Myocyte (in vitro differentiated cells): ENCODE data around the gene KRT33A. TPM values are rescaled to one million over a fixed set of nuclear protein-coding genes. Genes with fewer than 3 reads are reported as not detected.

Source experiments
- DNase-seq: peaks from one replicate; pipeline ENCODE4 v3.0.0-alpha.2; 2012; ENCODE audit warnings: low read depth
- total RNA-seq: library from RNA; depleted of rRNA; stranded (reverse); fragments of >200 nt; gene quantifications from 2 replicates; pipeline ENCODE4 v1.2.3, GENCODE V29; 2014

KRT33A gene
- total RNA-seq, 1 donor from 2014 or later = not detected

GRCh38 chr17:41302981-41303380 lies 47.6 kb downstream of the KRT33A start:
- DNase-seq = no peak

GRCh38 chr17:41301916-41302901 lies 48.4 kb downstream of the KRT33A start, which contains the start of gene KRTAP29-1:
TSS of gene KRTAP29-1 (minus strand) at chr17:41302851. CDS start at chr17:41302851, 0 bp downstream.
- DNase-seq = no peak

- no peak for DNase-seq
Observed at GRCh38 chr17:41301204-41301790, 49.3 kb downstream of the KRT33A start.

- no peak for DNase-seq
Observed at GRCh38 chr17:41298458-41299135, 52.0 kb downstream of the KRT33A start.

DNA sequence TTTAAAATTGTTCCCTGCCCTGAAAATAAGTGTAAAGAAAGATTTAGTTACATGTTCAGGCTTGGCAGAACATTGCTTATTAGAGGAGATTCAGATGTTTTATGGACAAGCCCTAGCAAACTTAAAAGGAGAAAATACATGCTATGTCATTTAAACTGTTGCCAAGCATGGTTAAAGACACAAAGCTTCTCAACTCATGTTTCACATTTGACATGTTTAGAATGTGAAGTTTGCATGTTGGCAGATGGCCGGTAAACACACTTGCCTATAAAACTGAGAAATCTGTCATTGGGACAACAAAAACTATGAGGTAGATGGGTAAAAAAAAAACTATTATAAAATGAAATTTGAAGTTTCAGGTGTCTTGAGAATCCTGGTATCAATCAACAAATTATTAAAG lies 53.8 kb downstream of the KRT33A start:
- DNase-seq = no peak

Other genes starting within 250 kb of the KRT33A start
- gene KRTAP4-16, start 248.6 kb downstream of the KRT33A start, total RNA-seq = not detected in 2 replicates
- gene KRTAP4-9, start 245.4 kb downstream of the KRT33A start, total RNA-seq = not detected in 2 replicates
- not detected in 2 replicates for gene KRTAP4-11, start 232.5 kb downstream of the KRT33A start, total RNA-seq
- gene KRTAP4-12, start 226.6 kb downstream of the KRT33A start, total RNA-seq = not detected in 2 replicates
- gene KRTAP4-6, start 210.3 kb downstream of the KRT33A start, total RNA-seq = not detected in 2 replicates
- not detected in 2 replicates for gene KRTAP4-5, start 201.0 kb downstream of the KRT33A start, total RNA-seq
- not detected in 2 replicates for gene KRTAP4-4, start 190.1 kb downstream of the KRT33A start, total RNA-seq
- gene KRTAP4-3, start 182.6 kb downstream of the KRT33A start, total RNA-seq = not detected in 2 replicates
- gene KRTAP4-2, start 172.6 kb downstream of the KRT33A start, total RNA-seq = not detected in 2 replicates
- gene KRTAP4-1, start 165.9 kb downstream of the KRT33A start, total RNA-seq = not detected in 2 replicates
- not detected in 2 replicates for gene KRTAP9-1, start 160.9 kb downstream of the KRT33A start, total RNA-seq
- gene KRTAP9-2, start 124.2 kb downstream of the KRT33A start, total RNA-seq = not detected in 2 replicates
- gene KRTAP9-3, start 118.4 kb downstream of the KRT33A start, total RNA-seq = not detected in 2 replicates
- gene KRTAP9-8, start 112.8 kb downstream of the KRT33A start, total RNA-seq = not detected in 2 replicates
- not detected in 2 replicates for gene KRTAP9-4, start 101.1 kb downstream of the KRT33A start, total RNA-seq
- gene KRTAP9-9, start 95.4 kb downstream of the KRT33A start, total RNA-seq = not detected in 2 replicates
- not detected in 2 replicates for gene KRTAP9-6, start 85.5 kb downstream of the KRT33A start, total RNA-seq
- not detected in 2 replicates for gene KRTAP9-7, start 75.1 kb downstream of the KRT33A start, total RNA-seq
- gene KRTAP29-1, start 48.0 kb downstream of the KRT33A start, total RNA-seq = not detected in 2 replicates
- gene KRTAP16-1, start 41.5 kb downstream of the KRT33A start, total RNA-seq = not detected in 2 replicates
- gene KRTAP17-1, start 35.1 kb downstream of the KRT33A start, total RNA-seq = not detected in 2 replicates
- gene KRT33B, start 19.0 kb upstream of the KRT33A start, total RNA-seq = 0.08 TPM in 1 of 2 replicates, not detected in the other
- 0.16 TPM in 1 of 2 replicates, not detected in the other for gene KRT34, start 31.5 kb upstream of the KRT33A start, total RNA-seq
- 0.52 and 0.86 TPM in 2 replicates for gene KRT31, start 46.8 kb upstream of the KRT33A start, total RNA-seq
- not detected in 2 replicates for gene KRT37, start 73.8 kb upstream of the KRT33A start, total RNA-seq
- gene KRT38, start 90.2 kb upstream of the KRT33A start, total RNA-seq = not detected in 2 replicates
- gene KRT32, start 116.6 kb upstream of the KRT33A start, total RNA-seq = not detected in 2 replicates
- not detected in 2 replicates for gene KRT35, start 130.3 kb upstream of the KRT33A start, total RNA-seq
- gene KRT36, start 139.1 kb upstream of the KRT33A start, total RNA-seq = not detected in 2 replicates
- not detected in 2 replicates for gene KRT13, start 154.8 kb upstream of the KRT33A start, total RNA-seq
- not detected in 2 replicates for gene KRT15, start 168.1 kb upstream of the KRT33A start, total RNA-seq
- not detected in 2 replicates for gene KRT19, start 177.5 kb upstream of the KRT33A start, total RNA-seq
- gene KRT9, start 221.2 kb upstream of the KRT33A start, total RNA-seq = not detected in 2 replicates
- not detected in 2 replicates for gene KRT14, start 236.1 kb upstream of the KRT33A start, total RNA-seq